ENCODE results near the gene ZSCAN30. TPM values are rescaled to one million over a fixed set of nuclear protein-coding genes. Genes with fewer than 3 reads are reported as not detected.

ZSCAN30 gene
- total RNA-seq (20.7 TPM), polyA plus RNA-seq (ENCODE audit: insufficient read depth, low read depth, low replicate concordance) (10.0 TPM)
- long read RNA-seq, donor 1, full-length matches to known transcripts, result 3 of 3 reads
- long read RNA-seq, donor 1, partial matches to known transcripts, result 0 of 3 reads
- long read RNA-seq, donor 1, other reads (novel, unspliced or antisense), result 0 of 3 reads
- long read RNA-seq, donor 2, transcript ZSCAN30-206 (1 exons, 2,028 nt), result major isoform, 11 of 11 reads
- long read RNA-seq, donor 2, partial matches to known transcripts, result 0 of 11 reads
- long read RNA-seq, donor 2, other reads (novel, unspliced or antisense), result 0 of 11 reads
- long read RNA-seq, donor 3, transcript ZSCAN30-206 (1 exons, 2,028 nt), result major isoform, 11 of 46 reads
- long read RNA-seq, donor 3, partial matches to known transcripts, result 35 of 46 reads
- long read RNA-seq, donor 3, other reads (novel, unspliced or antisense), result 0 of 46 reads
- long read RNA-seq, donor 4, transcript ZSCAN30-206 (1 exons, 2,028 nt), result major isoform, 11 of 30 reads
- long read RNA-seq, donor 4, partial matches to known transcripts, result 10 of 30 reads
- long read RNA-seq, donor 4, other reads (novel, unspliced or antisense), result 8 of 30 reads
- long read RNA-seq, donor 5, result 0 reads
- long read RNA-seq, donor 6, full-length matches to known transcripts, result 6 of 43 reads
- long read RNA-seq, donor 6, partial matches to known transcripts, result 10 of 43 reads
- long read RNA-seq, donor 6, other reads (novel, unspliced or antisense), result 27 of 43 reads
- long read RNA-seq, donor 7, full-length matches to known transcripts, result 2 of 7 reads
- long read RNA-seq, donor 7, partial matches to known transcripts, result 1 of 7 reads
- long read RNA-seq, donor 7, other reads (novel, unspliced or antisense), result 4 of 7 reads
- long read RNA-seq, donor 8, partial matches to known transcripts, result 0 of 4 reads
- long read RNA-seq, donor 8, other reads (novel, unspliced or antisense), result 0 of 4 reads
- long read RNA-seq, donor 9, full-length matches to known transcripts, result 6 of 6 reads
- long read RNA-seq, donor 9, partial matches to known transcripts, result 0 of 6 reads
- long read RNA-seq, donor 9, other reads (novel, unspliced or antisense), result 0 of 6 reads
- long read RNA-seq, donor 10, full-length matches to known transcripts, result 13 of 39 reads
- long read RNA-seq, donor 10, partial matches to known transcripts, result 0 of 39 reads
- long read RNA-seq, donor 10, other reads (novel, unspliced or antisense), result 26 of 39 reads

GRCh38 chr18:35290094-35290735 is at the start of gene ZSCAN30:
Gene ZSCAN30, minus strand, starts transcription at chr18:35290229. Its CDS starts 25,877 bp downstream, at chr18:35264352.
- H3K36me3 ChIP-seq (ENCODE audit: control insufficient read depth in 2 of 3, insufficient read depth in 3 of 3, low read length in 3 of 3), result peaks cover 0 to 7% (median 0%) of the 10 kb centered on the region in 3 donors
- H3K27me3 ChIP-seq (ENCODE audit: control insufficient read depth, insufficient read depth, low read length), result no peaks in the 10 kb centered on the region
- peak within 1 kb of the TSS; percentile 71 to 80 for H3K27ac ChIP-seq (ENCODE audit: low read depth in 2 of 2, low read length in 2 of 2)
- peaks cover 0 to 7% (median 5%) of the 10 kb centered on the region in 3 donors for H3K4me1 ChIP-seq (ENCODE audit: control insufficient read depth in 2 of 3, insufficient read depth in 2 of 3, low read depth in 1 of 3, low read length in 3 of 3)
- peak within 1 kb of the TSS; percentile 86 to 94 (median 93) for H3K4me3 ChIP-seq (ENCODE audit: low read length in 3 of 3)
- no peak for TF ChIP-seq CTCF (IDR thresholded peaks at IDR 0.05; ENCODE audit: borderline replicate concordance, extremely low read depth, insufficient read depth)
- peak within 1 kb of the TSS; percentile 85 to 90 (median 88) for H3K9ac ChIP-seq (ENCODE audit: low read length in 3 of 3)
- DNase-seq (peak; percentile 97 to 98 (median 98)), FAIRE-seq (no peak)
- intact Hi-C loops (cut with DNase I), result no loop called here
- no peaks in the 10 kb centered on the region for H3K9me3 ChIP-seq (ENCODE audit: control insufficient read depth in 2 of 3, insufficient read depth in 1 of 3, low read length in 3 of 3)

- Histone ChIP-seq H3K9me3 (ENCODE audit: control insufficient read depth in 2 of 3, insufficient read depth in 1 of 3, low read length in 3 of 3) (no peaks in the 10 kb centered on the region), H3K27ac (ENCODE audit: low read depth in 2 of 2, low read length in 2 of 2) (no peak overlapping the region), H3K36me3 (ENCODE audit: control insufficient read depth in 2 of 3, insufficient read depth in 3 of 3, low read length in 3 of 3) (peaks cover 20 to 69% (median 29%) of the 10 kb centered on the region in 3 donors), H3K9ac (ENCODE audit: low read length in 3 of 3) (no peak overlapping the region), H3K4me1 (ENCODE audit: control insufficient read depth in 2 of 3, insufficient read depth in 2 of 3, low read depth in 1 of 3, low read length in 3 of 3) (peaks cover 0 to 8% (median 4%) of the 10 kb centered on the region in 3 donors), H3K27me3 (ENCODE audit: control insufficient read depth, insufficient read depth, low read length) (no peaks in the 10 kb centered on the region), H3K4me3 (ENCODE audit: low read length in 3 of 3) (no peak overlapping the region)
- DNase-seq, result no peak
- no peak for FAIRE-seq
- intact Hi-C loops (cut with DNase I), result no loop called here
- TF ChIP-seq CTCF (IDR thresholded peaks at IDR 0.05; ENCODE audit: borderline replicate concordance, extremely low read depth, insufficient read depth), result no peak
These were observed 47.3 kb upstream of the ZSCAN30 start for GRCh38 chr18:35337286-35337685.

GRCh38 chr18:35335866-35336265 is 45.8 kb upstream of the ZSCAN30 start:
- H3K36me3 ChIP-seq (ENCODE audit: control insufficient read depth in 2 of 3, insufficient read depth in 3 of 3, low read length in 3 of 3), result peaks cover 22 to 76% (median 32%) of the 10 kb centered on the region in 3 donors
- DNase-seq (peak in 3 of 5 donors; percentile 17 to 54 (median 54)), FAIRE-seq (no peak)
- H3K4me3 ChIP-seq (ENCODE audit: low read length in 3 of 3), result no peak overlapping the region
- H3K9me3 ChIP-seq (ENCODE audit: control insufficient read depth in 2 of 3, insufficient read depth in 1 of 3, low read length in 3 of 3), result no peaks in the 10 kb centered on the region
- H3K27me3 ChIP-seq (ENCODE audit: control insufficient read depth, insufficient read depth, low read length), result no peaks in the 10 kb centered on the region
- H3K9ac ChIP-seq (ENCODE audit: low read length in 3 of 3), result no peak overlapping the region
- intact Hi-C loops (cut with DNase I), result no loop called here
- H3K4me1 ChIP-seq (ENCODE audit: control insufficient read depth in 2 of 3, insufficient read depth in 2 of 3, low read depth in 1 of 3, low read length in 3 of 3), result peaks cover 0 to 8% (median 2%) of the 10 kb centered on the region in 3 donors
- TF ChIP-seq CTCF (IDR thresholded peaks at IDR 0.05; ENCODE audit: borderline replicate concordance, extremely low read depth, insufficient read depth), result no peak
- no peak overlapping the region for H3K27ac ChIP-seq (ENCODE audit: low read depth in 2 of 2, low read length in 2 of 2)

Measured in kidney (tissue), 22 donors.